Thoracic aorta (tissue), 2 donors: ENCODE data around the gene DCAF15. TPM values are rescaled to one million over a fixed set of nuclear protein-coding genes. Genes with fewer than 3 reads are reported as not detected.

ENCODE experiments used
- ATAC-seq: fragments of 150-250 bp; one replicate; pipeline ENCODE4 v1.8.0; 2017; ENCODE audit warnings: low read depth; ENCODE audit not compliant: insufficient number of reproducible peaks, low FRiP score
- DNase-seq: peaks from one replicate; pipeline ENCODE4 v3.0.0-alpha.2; 2020; ENCODE audit warnings: low spot score
- H3K27ac ChIP-seq, 2 donors: fragments of 200-600 bp; sonication (generic); 1 replicate in 1 of 2; 2 replicates in 1 of 2; pipeline ENCODE4 v1.5.1; 2016; ENCODE audit warnings: mild to moderate bottlenecking in 2 of 2, moderate library complexity in 2 of 2
- H3K27me3 ChIP-seq: fragments of 200-600 bp; sonication (generic); replicated peaks from 2 replicates; pipeline ENCODE4 v1.6.0; 2016; ENCODE audit warnings: mild to moderate bottlenecking; ENCODE audit not compliant: insufficient read depth
- H3K36me3 ChIP-seq: fragments of 200-600 bp; sonication (generic); one replicate; pipeline ENCODE4 v1.5.1; 2016
- H3K4me1 ChIP-seq, 2 donors: fragments of 200-600 bp; sonication (generic); 1 replicate in 1 of 2; 2 replicates in 1 of 2; pipeline versions ENCODE4 v1.5.1 to v1.6.0; 2016; ENCODE audit warnings: low read depth in 2 of 2, mild to moderate bottlenecking in 1 of 2; ENCODE audit not compliant: control insufficient read depth in 1 of 2
- H3K4me3 ChIP-seq: fragments of 200-600 bp; sonication (generic); 2 replicates; pipeline ENCODE4 v1.5.1; 2016; ENCODE audit warnings: mild to moderate bottlenecking
- H3K9me3 ChIP-seq: fragments of 200-600 bp; sonication (generic); 2 replicates; pipeline ENCODE4 v1.5.1; 2016
- total RNA-seq, 2 donors: library from RNA; depleted of rRNA; stranded (reverse); fragments of >200 nt; gene quantifications; one replicate each; pipeline versions ENCODE4 v1.1.0 to v1.2.3, GENCODE V29; 2016
- TF ChIP-seq, protein P1 (sequence below): fragments of 200-600 bp; sonication (generic); IDR thresholded peaks from one replicate; pipeline ENCODE4 v1.5.1; 2019; ENCODE audit warnings: antibody characterized with exemption

The DCAF15 gene
- total RNA-seq, 2 donors from 2014 or later, result 12.6 to 31.4 TPM

DNA sequence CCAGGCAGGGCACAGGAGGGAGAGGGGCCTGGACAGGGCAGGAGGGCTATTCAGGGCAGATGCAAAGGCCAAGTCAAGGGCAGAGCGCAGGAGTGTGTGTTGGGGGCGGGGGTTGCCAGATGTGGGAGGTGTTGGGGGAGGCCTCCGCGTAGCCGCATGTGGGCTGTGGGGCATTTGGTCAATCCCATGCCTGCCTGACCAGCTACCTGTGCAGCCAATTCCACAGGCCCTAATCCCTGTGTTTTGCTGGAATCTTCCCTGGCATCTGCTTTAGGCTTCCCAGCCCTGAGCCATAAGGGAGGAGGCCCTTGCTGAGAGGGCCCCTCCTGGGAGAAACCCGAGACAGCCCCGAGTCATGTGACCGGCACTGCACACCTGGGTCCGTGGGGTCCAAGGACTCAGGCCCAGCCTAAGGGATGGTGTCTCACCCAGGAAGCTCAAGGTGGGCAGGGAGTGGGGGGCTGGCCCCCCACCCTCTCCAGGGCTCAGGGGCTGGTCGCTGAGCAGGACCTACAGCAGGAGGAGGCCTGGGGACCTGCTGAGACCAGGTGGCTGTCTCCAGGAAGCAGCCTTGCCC is 33.5 kb downstream of the DCAF15 start:
- Histone ChIP-seq H3K4me3 (peak overlapping the region; percentile 48), H3K27ac (peak overlapping the region in 1 of 2 donors; percentile 77), H3K9me3 (no peaks in the 10 kb centered on the region), H3K4me1 (peaks cover 17 to 19% of the 10 kb centered on the region in 2 donors), H3K36me3 (no peaks in the 10 kb centered on the region), H3K27me3 (no peaks in the 10 kb centered on the region)
- ATAC-seq (no peak), DNase-seq (no peak)
- TF ChIP-seq, protein P1, sequence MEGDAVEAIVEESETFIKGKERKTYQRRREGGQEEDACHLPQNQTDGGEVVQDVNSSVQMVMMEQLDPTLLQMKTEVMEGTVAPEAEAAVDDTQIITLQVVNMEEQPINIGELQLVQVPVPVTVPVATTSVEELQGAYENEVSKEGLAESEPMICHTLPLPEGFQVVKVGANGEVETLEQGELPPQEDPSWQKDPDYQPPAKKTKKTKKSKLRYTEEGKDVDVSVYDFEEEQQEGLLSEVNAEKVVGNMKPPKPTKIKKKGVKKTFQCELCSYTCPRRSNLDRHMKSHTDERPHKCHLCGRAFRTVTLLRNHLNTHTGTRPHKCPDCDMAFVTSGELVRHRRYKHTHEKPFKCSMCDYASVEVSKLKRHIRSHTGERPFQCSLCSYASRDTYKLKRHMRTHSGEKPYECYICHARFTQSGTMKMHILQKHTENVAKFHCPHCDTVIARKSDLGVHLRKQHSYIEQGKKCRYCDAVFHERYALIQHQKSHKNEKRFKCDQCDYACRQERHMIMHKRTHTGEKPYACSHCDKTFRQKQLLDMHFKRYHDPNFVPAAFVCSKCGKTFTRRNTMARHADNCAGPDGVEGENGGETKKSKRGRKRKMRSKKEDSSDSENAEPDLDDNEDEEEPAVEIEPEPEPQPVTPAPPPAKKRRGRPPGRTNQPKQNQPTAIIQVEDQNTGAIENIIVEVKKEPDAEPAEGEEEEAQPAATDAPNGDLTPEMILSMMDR, result no peak

DNA sequence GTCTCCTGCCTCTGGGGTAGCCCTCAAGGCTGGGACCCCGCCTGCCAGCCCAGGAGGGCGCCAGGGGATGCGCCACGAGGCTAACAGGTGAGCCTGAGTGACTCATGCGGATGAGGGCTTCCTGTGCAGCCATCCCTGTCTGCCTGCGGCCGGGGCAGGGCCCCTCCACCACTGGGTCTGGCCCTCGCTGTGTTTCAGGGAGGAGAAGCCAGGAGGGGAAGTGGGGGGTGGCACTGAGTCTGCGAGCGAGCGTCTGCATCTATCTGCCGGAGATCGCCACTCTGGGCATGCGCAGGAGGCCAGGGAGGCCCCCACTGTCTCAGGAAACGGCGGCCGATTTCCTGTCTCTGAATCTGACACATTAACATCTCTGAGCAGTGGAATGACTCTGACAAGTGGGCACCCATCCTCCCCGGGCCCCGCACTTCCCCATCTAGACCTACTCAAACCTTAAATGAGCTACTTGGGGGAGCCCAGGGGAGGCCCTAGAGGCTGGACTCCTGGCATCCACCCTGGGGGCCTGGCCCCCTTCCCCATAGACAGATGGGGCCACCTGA is 34.1 kb downstream of the DCAF15 start:
- Histone ChIP-seq H3K36me3 (no peaks in the 10 kb centered on the region), H3K27ac (peak overlapping the region; percentile 47 to 77), H3K27me3 (no peaks in the 10 kb centered on the region), H3K4me1 (peaks cover 17 to 19% of the 10 kb centered on the region in 2 donors), H3K4me3 (peak overlapping the region; percentile 48), H3K9me3 (no peaks in the 10 kb centered on the region)
- DNase-seq, result peak; percentile 67
- TF ChIP-seq, protein P1, result no peak
- ATAC-seq, result no peak

DNA sequence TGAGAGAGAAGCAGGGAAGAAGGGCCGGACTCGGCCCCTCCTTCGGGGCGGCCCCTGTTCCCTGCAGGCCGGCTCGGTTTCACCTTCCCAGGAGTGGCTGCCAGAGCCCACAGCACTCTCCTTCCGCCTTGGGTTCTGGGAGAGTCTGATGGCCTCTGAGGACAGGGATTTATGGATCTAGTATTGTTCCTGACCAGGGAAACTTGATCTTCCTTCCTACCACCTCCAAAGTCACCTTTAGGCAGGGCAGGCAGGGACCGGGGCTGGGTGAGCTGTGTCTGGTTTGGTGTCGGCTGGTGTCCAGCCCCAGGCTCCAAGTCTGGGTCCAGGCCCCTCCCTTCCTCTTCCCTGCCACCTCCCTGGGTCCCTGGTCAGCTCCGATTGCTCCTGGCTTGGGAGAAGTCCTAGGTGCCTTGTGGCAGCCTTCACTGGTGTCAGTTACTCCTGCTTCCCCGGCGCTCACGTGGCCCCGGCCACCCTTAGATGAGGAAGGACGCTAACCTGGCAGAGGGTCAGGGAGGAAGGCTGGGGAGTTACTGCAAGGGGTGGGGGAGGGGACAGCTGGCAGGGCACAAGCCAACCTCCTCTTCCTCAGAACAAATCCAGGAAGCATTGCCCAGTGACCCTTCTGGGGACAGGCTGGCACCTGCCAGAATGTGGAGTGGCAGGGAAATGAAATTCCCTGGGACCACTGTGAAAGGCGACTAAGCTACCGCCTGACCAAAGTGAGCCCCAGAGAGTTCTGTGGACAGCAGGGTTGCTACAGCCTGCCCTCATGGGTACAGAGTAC is 35.0 kb downstream of the DCAF15 start:
- TF ChIP-seq, protein P1, result no peak
- H3K27ac ChIP-seq, result peak overlapping the region; percentile 47 to 77
- DNase-seq, result no peak

DNA sequence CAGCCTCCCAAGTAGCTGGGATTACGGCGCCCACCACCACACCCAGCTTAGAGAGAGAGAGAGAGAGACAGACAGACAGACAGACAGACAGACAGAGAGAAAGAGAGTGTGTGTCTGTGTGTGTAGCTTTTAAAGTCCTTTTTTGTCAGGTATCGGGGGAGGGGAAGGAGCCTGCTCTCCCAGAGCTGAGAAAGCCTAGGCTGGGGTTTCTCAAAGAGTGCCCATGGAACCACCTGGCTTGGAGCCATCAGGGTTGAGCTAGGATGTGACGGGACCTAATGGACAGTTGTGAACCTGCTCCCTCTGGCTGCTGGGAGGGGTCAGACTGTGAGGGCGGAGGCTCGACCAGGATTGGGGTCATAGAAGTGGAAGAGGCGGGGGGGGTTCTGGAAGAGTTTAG is 37.2 kb downstream of the DCAF15 start:
- Histone ChIP-seq H3K4me1 (peaks cover 17 to 19% of the 10 kb centered on the region in 2 donors), H3K36me3 (peaks cover 10% of the 10 kb centered on the region), H3K27ac (no peak overlapping the region), H3K9me3 (no peaks in the 10 kb centered on the region), H3K27me3 (no peaks in the 10 kb centered on the region), H3K4me3 (no peak overlapping the region)
- TF ChIP-seq, protein P1, result no peak
- DNase-seq, result no peak
- ATAC-seq, result no peak

More for the DNA sequence above, 35.0 kb downstream of the DCAF15 start:
- Histone ChIP-seq H3K4me3 (peak overlapping the region; percentile 48), H3K9me3 (no peaks in the 10 kb centered on the region), H3K36me3 (peaks cover 4% of the 10 kb centered on the region), H3K27me3 (no peaks in the 10 kb centered on the region), H3K4me1 (peaks cover 17 to 19% of the 10 kb centered on the region in 2 donors)
- ATAC-seq, result no peak

DNA sequence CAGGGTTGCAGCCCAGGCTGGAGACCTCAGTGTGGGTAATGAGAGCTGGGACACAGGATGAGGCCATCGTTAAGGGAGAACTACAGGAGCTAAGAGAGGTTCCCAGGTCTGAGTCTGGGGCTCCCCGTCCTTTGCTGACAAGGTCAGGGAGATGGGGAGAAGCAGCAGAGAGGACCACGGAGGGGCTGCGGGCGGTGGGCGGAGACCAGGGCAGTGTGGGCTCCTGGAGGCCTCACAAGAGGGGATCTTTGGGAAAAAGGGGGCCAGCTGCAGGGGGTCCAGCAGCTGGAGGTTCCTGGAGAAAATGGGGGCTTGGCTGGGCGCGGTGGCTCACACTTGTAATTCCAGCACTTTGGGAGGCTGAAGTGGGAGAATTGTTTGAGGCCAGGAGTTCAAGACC is 37.8 kb downstream of the DCAF15 start:
- TF ChIP-seq, protein P1, result no peak
- H3K27ac ChIP-seq, result no peak overlapping the region
- H3K4me1 ChIP-seq, result peaks cover 17 to 21% of the 10 kb centered on the region in 2 donors
- DNase-seq (no peak), ATAC-seq (no peak)
- peaks cover 10% of the 10 kb centered on the region for H3K36me3 ChIP-seq
- H3K9me3 ChIP-seq, result no peaks in the 10 kb centered on the region
- no peak overlapping the region for H3K4me3 ChIP-seq
- H3K27me3 ChIP-seq, result no peaks in the 10 kb centered on the region
